Mesendoderm (in vitro differentiated cells): ENCODE measurements around the gene LCMT2.

Experiments
- DNase-seq: peaks from one replicate; pipeline ENCODE4 v3.0.0; 2013
- H2AK5ac ChIP-seq: 2 replicates; pipeline ENCODE4 v1.6.1; 2013; ENCODE audit warnings: low read length, inconsistent platforms
- H2BK120ac ChIP-seq: 2 replicates; pipeline ENCODE4 v1.6.1; 2013; ENCODE audit warnings: low read depth, mild to moderate bottlenecking, low read length, moderate library complexity, mixed read lengths
- H2BK15ac ChIP-seq: replicated peaks from 2 replicates; pipeline ENCODE4 v1.6.1; 2013; ENCODE audit warnings: low read depth, mild to moderate bottlenecking, moderate library complexity
- H2BK5ac ChIP-seq: 2 replicates; pipeline ENCODE4 v1.6.1; 2013; ENCODE audit warnings: low read length, inconsistent platforms
- H3K18ac ChIP-seq: 2 replicates; pipeline ENCODE4 v1.6.1; 2013; ENCODE audit warnings: mild to moderate bottlenecking, low read length, mixed read lengths
- H3K23ac ChIP-seq: one replicate; pipeline ENCODE4 v1.6.1; 2013; ENCODE audit warnings: low read length
- H3K27ac ChIP-seq: 2 replicates; pipeline ENCODE4 v1.5.1; 2013; ENCODE audit warnings: low read depth, mild to moderate bottlenecking, inconsistent platforms, low read length, moderate library complexity
- H3K27me3 ChIP-seq: 2 replicates; pipeline ENCODE4 v1.6.1; 2013; ENCODE audit warnings: low read length, control low read depth, mild to moderate bottlenecking, inconsistent platforms; ENCODE audit not compliant: insufficient read depth, poor library complexity
- H3K36me3 ChIP-seq: 2 replicates; pipeline ENCODE4 v1.6.1; 2013; ENCODE audit warnings: low read length, inconsistent platforms; ENCODE audit not compliant: control insufficient read depth, insufficient read depth
- H3K4ac ChIP-seq: one replicate; pipeline ENCODE4 v1.6.1; 2013; ENCODE audit warnings: low read depth, mild to moderate bottlenecking, low read length, moderate library complexity
- H3K4me1 ChIP-seq: 2 replicates; pipeline ENCODE4 v1.6.1; 2013; ENCODE audit warnings: low read depth, low read length, inconsistent platforms; ENCODE audit not compliant: control insufficient read depth
- H3K4me2 ChIP-seq: 2 replicates; pipeline ENCODE4 v1.6.1; 2013; ENCODE audit warnings: low read length
- H3K4me3 ChIP-seq: 2 replicates; pipeline ENCODE4 v1.5.1; 2013; ENCODE audit warnings: mild to moderate bottlenecking, low read length
- H3K56ac ChIP-seq: one replicate; pipeline ENCODE4 v1.6.1; 2013; ENCODE audit warnings: low read length
- H3K79me1 ChIP-seq: 2 replicates; pipeline ENCODE4 v1.6.1; 2013; ENCODE audit warnings: low read length, inconsistent platforms
- H3K79me2 ChIP-seq: 2 replicates; pipeline ENCODE4 v1.6.1; 2013; ENCODE audit warnings: mild to moderate bottlenecking, low read length; ENCODE audit not compliant: control insufficient read depth, insufficient read depth
- H3K9ac ChIP-seq: 2 replicates; pipeline ENCODE4 v1.6.1; 2013; ENCODE audit warnings: low read length, inconsistent platforms
- H4K5ac ChIP-seq: one replicate; pipeline ENCODE4 v1.6.1; 2013; ENCODE audit warnings: low read length
- H4K8ac ChIP-seq: one replicate; pipeline ENCODE4 v1.6.1; 2013; ENCODE audit warnings: low read depth, mild to moderate bottlenecking, control low read depth, low read length, moderate library complexity
- WGBS: extraction: QIAGEN DNeasy Blood & Tissue Kit; methylation state at CpG from one replicate; pipeline ENCODE4 v1.1.7; 2013; ENCODE audit warnings: low lambda C conversion rate, missing lambda C conversion rate; ENCODE audit not compliant: insufficient coverage; ENCODE audit errors: extremely low coverage; 5-methylcytosine and 5-hydroxymethylcytosine counted together

Gene LCMT2

DNA sequence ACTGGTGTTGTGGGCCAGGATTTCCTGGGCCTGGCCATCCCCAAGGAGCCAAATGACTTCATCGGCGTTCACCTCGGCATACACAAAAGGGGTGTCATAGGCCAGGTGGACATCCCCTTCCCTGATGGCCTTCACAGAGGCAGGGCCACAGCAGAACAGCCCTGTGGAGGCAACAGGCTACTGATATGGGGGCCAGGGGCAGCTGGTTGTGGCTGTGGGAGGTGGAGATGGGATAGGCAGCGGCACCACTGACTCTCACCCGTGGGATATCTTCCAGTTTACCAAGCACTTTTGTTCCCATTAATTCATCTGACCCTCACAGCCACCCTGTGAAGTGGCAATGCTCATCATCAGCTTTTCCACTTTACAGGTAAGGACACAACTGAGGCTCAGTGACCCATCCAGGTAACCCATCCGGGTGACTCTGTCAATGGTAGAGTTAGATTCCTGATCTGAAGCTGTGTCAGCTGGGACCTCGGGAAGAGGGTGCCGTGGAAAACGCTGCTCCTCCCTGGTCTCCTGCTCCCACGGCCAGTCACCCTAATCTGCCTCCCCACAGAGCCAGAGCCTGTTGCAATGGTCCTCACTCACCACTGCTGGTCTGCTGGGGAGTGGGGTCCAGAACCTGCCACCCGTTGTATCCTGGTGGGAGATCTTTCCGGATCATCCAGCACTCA, 48.3 kb downstream of the LCMT2 start:
- no peak overlapping the region for H3K18ac ChIP-seq
- no peak overlapping the region for H4K8ac ChIP-seq
- WGBS = no CpG with 5 or more reads among the region's 12 CpGs
- H3K27ac ChIP-seq = no peak overlapping the region
- no peak overlapping the region for H3K23ac ChIP-seq
- no peaks in the 10 kb centered on the region for H3K27me3 ChIP-seq
- no peak overlapping the region for H3K4me3 ChIP-seq
- no peak overlapping the region for H2BK15ac ChIP-seq
- no peak overlapping the region for H3K56ac ChIP-seq
- H3K36me3 ChIP-seq = no peaks in the 10 kb centered on the region
- no peaks in the 10 kb centered on the region for H3K79me1 ChIP-seq
- DNase-seq = no peak
- no peaks in the 10 kb centered on the region for H3K4me1 ChIP-seq
- no peak overlapping the region for H3K4ac ChIP-seq
- no peaks in the 10 kb centered on the region for H3K79me2 ChIP-seq
- H2AK5ac ChIP-seq = no peak overlapping the region
- no peak overlapping the region for H3K9ac ChIP-seq
- H2BK120ac ChIP-seq = no peak overlapping the region
- H3K4me2 ChIP-seq = no peak overlapping the region
- H2BK5ac ChIP-seq = no peak overlapping the region
- no peak overlapping the region for H4K5ac ChIP-seq

GRCh38 chr15:43280996-43281395, 49.4 kb downstream of the LCMT2 start:
- Histone ChIP-seq H3K56ac (no peak overlapping the region), H3K4me1 (no peaks in the 10 kb centered on the region), H2BK5ac (no peak overlapping the region), H3K23ac (no peak overlapping the region), H2BK120ac (no peak overlapping the region), H3K9ac (no peak overlapping the region), H3K27me3 (no peaks in the 10 kb centered on the region), H3K4me3 (no peak overlapping the region), H4K5ac (no peak overlapping the region), H3K79me2 (no peaks in the 10 kb centered on the region), H3K79me1 (no peaks in the 10 kb centered on the region), H2BK15ac (no peak overlapping the region), H3K36me3 (no peaks in the 10 kb centered on the region), H3K18ac (no peak overlapping the region), H3K4ac (no peak overlapping the region), H2AK5ac (no peak overlapping the region), H4K8ac (no peak overlapping the region), H3K27ac (no peak overlapping the region), H3K4me2 (no peak overlapping the region)
- WGBS = no CpG with 5 or more reads among the region's 7 CpGs
- DNase-seq = no peak

DNA sequence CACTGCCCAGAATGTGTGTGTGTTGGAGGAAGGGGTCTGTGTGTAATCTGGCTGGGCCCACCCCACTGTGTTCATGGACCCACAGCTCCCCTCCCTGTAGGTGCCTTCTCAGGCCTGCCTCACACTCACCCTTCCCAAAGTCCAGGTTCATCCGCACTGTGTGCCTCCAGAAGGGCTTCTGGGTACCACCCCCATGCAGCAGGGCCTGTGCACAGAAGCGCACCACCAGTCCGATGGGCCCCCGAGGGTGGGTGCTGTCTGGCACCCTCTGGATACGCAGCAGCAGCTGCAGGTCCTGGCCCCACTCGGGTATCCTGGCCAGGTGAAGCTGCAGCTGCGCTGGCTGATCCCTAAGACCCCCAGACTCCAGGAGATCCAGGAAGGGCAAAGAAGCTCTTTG, 50.9 kb downstream of the LCMT2 start:
- Histone ChIP-seq H3K4ac (no peak overlapping the region), H2AK5ac (no peak overlapping the region), H3K23ac (no peak overlapping the region), H3K56ac (no peak overlapping the region), H3K79me2 (no peaks in the 10 kb centered on the region), H4K8ac (no peak overlapping the region), H2BK5ac (no peak overlapping the region), H3K9ac (no peak overlapping the region), H3K18ac (no peak overlapping the region), H3K36me3 (no peaks in the 10 kb centered on the region), H4K5ac (no peak overlapping the region), H3K4me1 (no peaks in the 10 kb centered on the region), H2BK120ac (no peak overlapping the region), H3K4me3 (no peak overlapping the region), H3K79me1 (no peaks in the 10 kb centered on the region), H3K27me3 (no peaks in the 10 kb centered on the region), H3K27ac (no peak overlapping the region), H3K4me2 (no peak overlapping the region), H2BK15ac (no peak overlapping the region)
- DNase-seq = no peak
- WGBS = no CpG with 5 or more reads among the region's 7 CpGs

GRCh38 chr15:43278869-43279268, 51.5 kb downstream of the LCMT2 start:
- no peak for DNase-seq
- H4K5ac ChIP-seq = no peak overlapping the region
- H3K27ac ChIP-seq = no peak overlapping the region
- no peak overlapping the region for H2BK120ac ChIP-seq
- no peak overlapping the region for H2AK5ac ChIP-seq
- no peak overlapping the region for H2BK15ac ChIP-seq
- no peaks in the 10 kb centered on the region for H3K79me2 ChIP-seq
- H3K56ac ChIP-seq = no peak overlapping the region
- H2BK5ac ChIP-seq = no peak overlapping the region
- H3K4me2 ChIP-seq = no peak overlapping the region
- H3K23ac ChIP-seq = no peak overlapping the region
- no peak overlapping the region for H3K4me3 ChIP-seq
- no CpG with 5 or more reads among the region's 11 CpGs for WGBS
- H3K27me3 ChIP-seq = no peaks in the 10 kb centered on the region
- H4K8ac ChIP-seq = no peak overlapping the region
- no peaks in the 10 kb centered on the region for H3K4me1 ChIP-seq
- no peaks in the 10 kb centered on the region for H3K36me3 ChIP-seq
- H3K4ac ChIP-seq = no peak overlapping the region
- no peak overlapping the region for H3K9ac ChIP-seq
- H3K79me1 ChIP-seq = no peaks in the 10 kb centered on the region
- H3K18ac ChIP-seq = no peak overlapping the region

GRCh38 chr15:43277901-43278300, 52.5 kb downstream of the LCMT2 start:
- Histone ChIP-seq H3K4me2 (no peak overlapping the region), H3K27ac (no peak overlapping the region), H3K4me3 (no peak overlapping the region), H3K18ac (no peak overlapping the region), H3K79me2 (no peaks in the 10 kb centered on the region), H4K5ac (no peak overlapping the region), H3K36me3 (no peaks in the 10 kb centered on the region), H2BK5ac (no peak overlapping the region), H4K8ac (no peak overlapping the region), H3K23ac (no peak overlapping the region), H3K4me1 (no peaks in the 10 kb centered on the region), H3K79me1 (no peaks in the 10 kb centered on the region), H2AK5ac (no peak overlapping the region), H2BK15ac (no peak overlapping the region), H3K4ac (no peak overlapping the region), H2BK120ac (no peak overlapping the region), H3K56ac (no peak overlapping the region), H3K27me3 (no peaks in the 10 kb centered on the region), H3K9ac (no peak overlapping the region)
- no peak for DNase-seq
- no CpG with 5 or more reads among the region's 4 CpGs for WGBS

GRCh38 chr15:43277231-43277823, 53.0 kb downstream of the LCMT2 start:
- H4K8ac ChIP-seq = no peak overlapping the region
- no peak overlapping the region for H3K23ac ChIP-seq
- no peak overlapping the region for H3K27ac ChIP-seq
- no peaks in the 10 kb centered on the region for H3K79me2 ChIP-seq
- no peak overlapping the region for H2BK15ac ChIP-seq
- no peaks in the 10 kb centered on the region for H3K79me1 ChIP-seq
- H3K4ac ChIP-seq = no peak overlapping the region
- no peak overlapping the region for H3K56ac ChIP-seq
- no peak overlapping the region for H2BK5ac ChIP-seq
- no peaks in the 10 kb centered on the region for H3K4me1 ChIP-seq
- no peak for DNase-seq
- no peak overlapping the region for H2AK5ac ChIP-seq
- no peak overlapping the region for H2BK120ac ChIP-seq
- no peak overlapping the region for H3K4me2 ChIP-seq
- no peaks in the 10 kb centered on the region for H3K36me3 ChIP-seq
- H3K9ac ChIP-seq = no peak overlapping the region
- WGBS = no CpG with 5 or more reads among the region's 10 CpGs
- no peak overlapping the region for H3K18ac ChIP-seq
- no peak overlapping the region for H4K5ac ChIP-seq
- H3K27me3 ChIP-seq = no peaks in the 10 kb centered on the region
- H3K4me3 ChIP-seq = no peak overlapping the region
